Thyroid gland (tissue), 4 donors: ENCODE measurements around the gene TDG. TPM values are rescaled to one million over a fixed set of nuclear protein-coding genes. Genes with fewer than 3 reads are reported as not detected.
A peak's percentile ranks its signal among the peaks of the same experiment; 100 is the strongest.

Source experiments
- DNase-seq, 2 donors: peaks; one replicate each; pipeline ENCODE4 v3.0.0-alpha.2; 2019
- H3K27ac ChIP-seq, 3 donors: fragments of 200-600 bp; sonication (generic); 1 replicate in 2 of 3; 2 replicates in 1 of 3; pipeline ENCODE4 v1.5.1; 2016 to 2019; ENCODE audit warnings: mild to moderate bottlenecking in 1 of 3, moderate library complexity in 1 of 3
- H3K27me3 ChIP-seq: fragments of 200-600 bp; sonication (generic); one replicate; pipeline ENCODE4 v1.5.1; 2019
- H3K36me3 ChIP-seq, 2 donors: fragments of 200-600 bp; sonication (generic); one replicate each; pipeline ENCODE4 v1.5.1; 2016 to 2019
- H3K4me1 ChIP-seq, 2 donors: fragments of 200-600 bp; sonication (generic); one replicate each; pipeline ENCODE4 v1.5.1; 2017 to 2019
- H3K4me3 ChIP-seq, 3 donors: fragments of 200-600 bp; sonication (generic); replicated peaks in 1 of 3; 1 replicate in 2 of 3; 2 replicates in 1 of 3; pipeline ENCODE4 v1.5.1; 2016; ENCODE audit warnings: mild to moderate bottlenecking in 1 of 3
- H3K9me3 ChIP-seq: fragments of 200-600 bp; sonication (generic); one replicate; pipeline ENCODE4 v1.5.1; 2017
- CTCF ChIP-seq, 6 experiments: fragments of 200-600 bp in 3 of 6; fragments of 450-650 bp in 3 of 6; sonication (generic) in 3 of 6; IDR thresholded peaks; one replicate each; pipeline ENCODE4 v1.5.1; 2016 to 2019; ENCODE audit warnings: antibody characterized with exemption in 6 of 6, mild to moderate bottlenecking in 2 of 6, inconsistent platforms in 1 of 6, moderate library complexity in 1 of 6
- POLR2A ChIP-seq, 2 donors: fragments of 450-650 bp; IDR thresholded peaks; one replicate each; pipeline ENCODE4 v1.6.1; 2017; ENCODE audit warnings: antibody characterized with exemption in 2 of 2, mild to moderate bottlenecking in 2 of 2, moderate library complexity in 1 of 2
- WGBS, 2 donors: methylation state at CpG; one replicate each; pipeline ENCODE4 v1.1.5; 2017; 5-methylcytosine and 5-hydroxymethylcytosine counted together
- intact Hi-C: fragments of 100-400 bp; cut with DNase I; formaldehyde crosslinking; loops from one replicate; pipeline ENCODE4 v1.15.1; 2023
- total RNA-seq, 4 donors: library from RNA; depleted of rRNA; stranded (reverse); fragments of >200 nt; gene quantifications; one replicate each; pipeline ENCODE4 v1.2.3, GENCODE V29; 2016

The TDG gene
- total RNA-seq, 4 donors from 2014 or later, result 20.5 to 33.1 (median 28.2) TPM

- no peak for TF ChIP-seq CTCF (IDR thresholded peaks at IDR 0.05)
- peak; percentile 43 to 83 for TF ChIP-seq POLR2A (IDR thresholded peaks at IDR 0.05)
- H3K4me1 ChIP-seq, result peaks cover 23 to 24% of the 10 kb centered on the region in 2 donors
- peak overlapping the region; percentile 25 to 40 (median 28) for H3K4me3 ChIP-seq
- no peaks in the 10 kb centered on the region for H3K9me3 ChIP-seq
- WGBS, 2 donors, result 0 to 1% methylated on average over 32 to 37 of the region's 37 CpGs
- H3K27ac ChIP-seq, result peak overlapping the region; percentile 87 to 98 (median 94)
- H3K36me3 ChIP-seq, result peaks cover 7 to 15% of the 10 kb centered on the region in 2 donors
- intact Hi-C loops, result no loop called here
- H3K27me3 ChIP-seq, result no peaks in the 10 kb centered on the region
- peak; percentile 85 to 87 for DNase-seq
Observed at GRCh38 chr12:103929046-103929783, 36.5 kb upstream of the TDG start.

GRCh38 chr12:103929784-103930033 is 36.0 kb upstream of the TDG start:
- 0% methylated on average over 17 to 18 of the region's 18 CpGs for WGBS, 2 donors
- peak overlapping the region in 1 of 3 donors; percentile 40 for H3K4me3 ChIP-seq
- H3K27me3 ChIP-seq, result no peaks in the 10 kb centered on the region
- H3K4me1 ChIP-seq, result peaks cover 23 to 29% of the 10 kb centered on the region in 2 donors
- TF ChIP-seq POLR2A (IDR thresholded peaks at IDR 0.05), result no peak
- TF ChIP-seq CTCF (IDR thresholded peaks at IDR 0.05), result no peak
- peaks cover 10 to 20% of the 10 kb centered on the region in 2 donors for H3K36me3 ChIP-seq
- H3K9me3 ChIP-seq, result no peaks in the 10 kb centered on the region
- H3K27ac ChIP-seq, result peak overlapping the region; percentile 87 to 98 (median 94)
- DNase-seq, result no peak
- intact Hi-C loops, result no loop called here

GRCh38 chr12:103930034-103930786 is 35.5 kb upstream of the TDG start, which contains the start of gene HSP90B1:
HSP90B1 (plus strand) TSS chr12:103930410; CDS start chr12:103930516, 106 bp downstream.
- H3K4me3 ChIP-seq, result peak within 1 kb of the TSS; percentile 91 to 94 (median 92)
- peak; percentile 100 for DNase-seq
- intact Hi-C loops, result no loop called here
- peaks cover 15 to 25% of the 10 kb centered on the region in 2 donors for H3K36me3 ChIP-seq
- peak; percentile 90 to 99 for TF ChIP-seq POLR2A (IDR thresholded peaks at IDR 0.05)
- TF ChIP-seq CTCF (IDR thresholded peaks at IDR 0.05), result peak in 1 of 6 experiments; percentile 13
- 1% methylated on average over 18 to 32 of the region's 56 CpGs for WGBS, 2 donors
- H3K4me1 ChIP-seq, result peaks cover 27 to 34% of the 10 kb centered on the region in 2 donors
- H3K27me3 ChIP-seq, result no peaks in the 10 kb centered on the region
- H3K9me3 ChIP-seq, result no peaks in the 10 kb centered on the region
- peak within 1 kb of the TSS; percentile 94 to 98 (median 95) for H3K27ac ChIP-seq

- intact Hi-C loops, result no loop called here
- no peaks in the 10 kb centered on the region for H3K9me3 ChIP-seq
- peak; percentile 32 to 38 for DNase-seq
- peak overlapping the region; percentile 91 to 94 (median 92) for H3K4me3 ChIP-seq
- peak overlapping the region; percentile 92 to 95 (median 93) for H3K27ac ChIP-seq
- peaks cover 34 to 42% of the 10 kb centered on the region in 2 donors for H3K4me1 ChIP-seq
- H3K27me3 ChIP-seq, result no peaks in the 10 kb centered on the region
- no peak for TF ChIP-seq CTCF (IDR thresholded peaks at IDR 0.05)
- no peak for TF ChIP-seq POLR2A (IDR thresholded peaks at IDR 0.05)
- peaks cover 23 to 32% of the 10 kb centered on the region in 2 donors for H3K36me3 ChIP-seq
- 1% methylated on average over 37 of the region's 37 CpGs for WGBS, 2 donors
Observed at GRCh38 chr12:103930787-103931735, 34.6 kb upstream of the TDG start.
